ENCODE measurements around the gene CDCA5. TPM values are rescaled to one million over a fixed set of nuclear protein-coding genes. Genes with fewer than 3 reads are reported as not detected.
A peak's percentile ranks its signal among the peaks of the same experiment; 100 is the strongest.
"Not testable (repeated sequence)": the region's sequence is repeated elsewhere in the genome, so short reads cannot be mapped to it uniquely, and the experiment has no call there.

The CDCA5 gene
- total RNA-seq, 1 donor from 2014 or later: 2.0 TPM

- DNase-seq (ENCODE audit: low read depth in 2 of 2): not testable (repeated sequence)
Measured at GRCh38 chr11:65118891-65119669, 35.2 kb upstream of the CDCA5 start.

DNA sequence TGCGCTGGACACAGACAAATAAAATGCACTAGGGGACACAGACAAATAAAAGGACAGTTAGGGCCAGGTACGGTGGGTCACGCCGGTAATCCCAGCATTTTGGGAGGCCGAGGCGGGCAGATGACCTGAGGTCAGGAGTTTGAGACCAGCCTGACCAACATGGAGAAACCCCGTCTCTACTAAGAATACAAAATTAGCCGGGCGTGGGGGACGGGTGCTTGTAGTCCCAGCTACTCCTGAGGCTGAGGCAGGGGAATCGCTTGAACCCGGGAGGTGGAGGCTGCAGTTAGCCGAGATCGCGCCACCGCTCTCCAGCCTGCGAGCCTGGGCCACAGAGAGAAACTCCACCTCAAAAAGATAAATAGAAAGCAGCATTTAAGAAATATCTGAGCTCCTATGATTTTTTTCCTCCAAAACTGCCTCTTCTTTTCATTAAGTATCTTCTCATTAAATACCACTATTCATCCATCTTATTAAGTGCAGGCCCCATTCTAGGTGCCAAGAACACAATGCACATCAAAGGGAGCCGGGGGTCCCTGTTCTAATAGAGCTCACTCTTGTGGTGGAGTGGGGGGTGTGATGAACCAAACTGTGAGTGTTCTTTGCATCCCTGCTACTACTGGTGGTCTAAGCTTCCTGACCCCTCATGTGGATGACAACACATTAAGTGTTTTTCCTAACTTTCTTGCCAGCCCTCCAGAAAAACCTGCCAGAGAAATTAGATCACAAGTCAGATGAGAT, 34.4 kb upstream of the CDCA5 start:
- DNase-seq (ENCODE audit: low read depth in 2 of 2): no peak

DNA sequence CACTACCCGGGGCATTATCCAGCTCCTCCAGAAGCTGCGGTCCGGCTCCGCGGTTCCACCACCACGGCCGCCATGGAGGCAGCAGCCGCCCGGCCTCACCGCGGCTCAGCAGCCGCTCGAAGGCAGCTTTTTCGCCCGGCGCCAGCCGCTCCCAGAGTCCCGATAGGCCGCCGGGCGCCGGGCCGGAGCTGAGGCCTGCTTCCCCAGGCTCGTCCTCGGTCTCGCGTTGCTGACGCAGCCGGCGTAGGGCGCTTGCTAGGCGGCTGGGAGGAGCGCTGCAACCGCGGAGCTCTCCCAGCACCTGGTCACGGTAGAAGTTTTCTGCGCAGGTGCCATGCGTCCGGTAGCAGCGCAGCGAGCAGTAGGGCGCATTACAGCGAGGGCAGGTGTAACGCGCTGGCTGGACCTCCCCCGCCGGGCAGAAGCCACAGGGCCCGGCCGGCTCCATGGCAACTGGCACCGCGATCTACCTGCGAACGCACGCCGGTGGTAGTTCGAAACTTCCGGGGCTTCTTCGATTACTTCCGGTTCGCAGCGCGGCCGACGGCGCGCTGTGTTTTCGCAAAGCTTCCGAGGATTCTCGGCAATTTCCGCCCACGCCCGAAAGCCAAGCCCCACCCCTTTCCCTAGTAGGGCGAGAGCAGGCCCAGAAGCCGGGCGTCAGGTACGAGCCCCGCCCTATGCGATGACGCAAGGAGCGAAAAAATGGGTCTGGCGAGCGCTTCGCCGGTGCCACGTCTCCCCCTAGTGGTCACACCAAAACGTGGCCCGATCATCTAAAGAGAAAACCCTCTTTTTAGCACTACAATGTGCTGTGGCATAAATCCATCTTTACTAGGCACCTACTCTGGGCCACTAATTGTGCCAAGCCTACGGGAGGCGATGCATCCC, 33.6 kb upstream of the CDCA5 start, which contains the start of gene ZNHIT2:
Gene ZNHIT2, minus strand, starts transcription at position 496 of the 891 bp plus-strand sequence. Its CDS starts 48 bp downstream, at position 448.
- DNase-seq (ENCODE audit: low read depth in 2 of 2): peak; percentile 99

GRCh38 chr11:65116370-65117205, 32.7 kb upstream of the CDCA5 start:
- peak; percentile 51 to 61 for DNase-seq (ENCODE audit: low read depth in 2 of 2)

GRCh38 chr11:65115361-65116082, 31.7 kb upstream of the CDCA5 start:
- no peak for DNase-seq (ENCODE audit: low read depth in 2 of 2)

DNA sequence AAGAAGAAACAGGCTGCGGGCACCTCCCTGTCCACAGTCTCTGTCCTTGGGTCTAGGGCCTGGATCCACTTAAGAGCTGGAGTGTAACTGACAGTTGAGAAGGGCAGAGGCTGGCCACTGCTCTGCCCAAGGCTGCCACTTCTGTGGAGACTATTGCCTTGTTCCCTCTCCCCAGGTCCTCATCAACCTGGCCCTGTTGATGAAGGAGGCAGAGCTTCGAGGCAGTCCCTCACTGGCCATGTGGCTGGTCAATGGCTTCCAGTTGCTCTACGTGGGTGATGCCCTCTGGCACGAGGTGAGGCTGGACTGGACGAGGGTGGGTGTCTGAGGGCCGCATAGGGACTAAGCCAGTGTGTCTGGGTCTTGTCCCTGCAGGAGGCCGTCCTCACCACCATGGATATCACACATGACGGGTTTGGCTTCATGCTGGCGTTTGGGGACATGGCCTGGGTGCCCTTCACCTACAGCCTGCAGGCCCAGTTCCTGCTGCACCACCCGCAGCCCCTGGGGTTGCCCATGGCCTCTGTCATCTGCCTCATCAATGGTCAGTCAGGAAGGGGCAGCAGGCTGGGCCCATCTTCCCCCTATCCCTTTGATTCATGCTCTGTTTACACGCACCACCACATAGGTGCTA, 30.8 kb upstream of the CDCA5 start:
- DNase-seq (ENCODE audit: low read depth in 2 of 2): no peak

GRCh38 chr11:65113839-65114238, 30.0 kb upstream of the CDCA5 start:
- no peak for DNase-seq (ENCODE audit: low read depth in 2 of 2)

GRCh38 chr11:65113361-65113756, 29.5 kb upstream of the CDCA5 start:
- peak in 1 of 2 donors; percentile 28 for DNase-seq (ENCODE audit: low read depth in 2 of 2)

DNA sequence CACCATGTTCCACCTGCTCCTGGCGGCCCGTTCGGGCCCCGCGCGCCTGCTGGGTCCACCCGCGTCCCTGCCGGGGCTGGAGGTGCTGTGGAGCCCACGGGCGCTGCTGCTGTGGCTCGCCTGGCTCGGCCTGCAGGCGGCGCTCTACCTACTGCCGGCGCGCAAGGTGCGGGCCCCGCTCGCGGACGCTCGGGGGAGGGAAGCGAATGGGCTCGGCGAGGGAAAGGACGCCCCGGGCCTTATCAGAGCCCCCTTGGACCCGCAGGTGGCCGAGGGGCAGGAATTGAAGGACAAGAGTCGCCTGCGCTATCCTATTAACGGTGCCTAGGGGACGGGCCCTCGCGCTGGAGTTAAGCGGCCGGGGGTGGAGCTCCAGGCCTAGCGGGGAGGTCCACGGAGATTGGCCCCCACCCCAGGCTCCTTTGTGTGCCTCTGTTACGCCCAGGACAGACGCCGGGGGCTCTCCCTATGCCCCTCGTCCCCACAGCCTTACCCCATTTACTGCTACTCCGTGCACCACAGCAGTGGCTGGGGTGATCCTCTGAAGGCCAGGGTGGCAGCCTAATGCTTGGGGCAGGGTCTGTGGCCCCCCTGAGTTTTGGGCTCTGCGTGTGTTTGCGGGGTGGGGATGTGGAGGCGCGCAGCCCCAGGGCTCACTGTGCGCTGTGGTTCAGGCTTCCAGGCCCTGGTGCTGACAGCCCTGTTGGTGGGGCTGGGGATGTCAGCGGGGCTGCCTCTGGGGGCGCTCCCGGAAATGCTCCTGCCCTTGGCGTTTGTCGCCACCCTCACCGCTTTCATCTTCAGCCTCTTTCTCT, 28.9 kb upstream of the CDCA5 start:
- peak; percentile 46 to 73 for DNase-seq (ENCODE audit: low read depth in 2 of 2)

DNA sequence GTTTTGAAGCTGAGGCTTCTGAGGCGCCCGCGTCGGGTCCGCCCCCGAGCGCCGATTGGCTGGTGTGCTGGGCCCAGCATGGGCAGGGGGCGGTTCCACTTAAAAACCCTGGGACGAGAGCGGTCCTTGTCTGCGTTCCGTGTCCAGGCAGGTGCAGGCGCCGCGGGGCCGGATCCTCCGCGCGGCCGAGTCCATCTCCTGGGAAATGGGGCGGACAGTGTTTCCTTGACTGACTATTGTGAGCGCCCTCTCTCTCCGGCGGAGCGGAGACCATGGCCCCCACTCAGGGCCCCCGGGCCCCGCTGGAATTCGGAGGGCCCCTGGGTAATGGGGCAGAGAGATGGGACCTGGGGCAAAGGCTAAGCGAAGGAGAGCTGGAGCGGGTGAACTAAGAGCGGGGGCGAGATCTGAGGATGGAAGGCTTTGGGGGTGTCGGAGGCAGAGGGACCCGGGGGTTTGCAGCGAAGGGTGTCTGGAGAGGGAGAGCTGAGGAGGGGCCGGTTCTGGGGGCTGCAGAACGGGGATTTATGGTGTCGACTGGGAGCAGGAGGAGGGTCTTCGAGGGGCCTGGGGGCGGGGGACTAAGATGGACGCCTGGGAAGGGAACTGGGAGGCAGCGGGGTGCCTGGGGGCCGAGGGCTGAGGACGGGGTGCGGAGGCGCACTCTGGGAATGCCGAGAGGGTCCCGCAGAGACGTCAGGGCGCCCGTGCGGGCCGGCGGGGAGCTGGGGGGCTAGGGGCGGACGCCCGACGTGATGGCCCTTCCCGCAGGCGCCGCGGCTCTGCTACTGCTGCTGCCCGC, 28.1 kb upstream of the CDCA5 start, which contains the start of gene TM7SF2:
Gene TM7SF2, plus strand, starts transcription at position 129 of the 802 bp plus-strand sequence. Its CDS starts 144 bp downstream, at position 273.
- peak; percentile 92 to 95 for DNase-seq (ENCODE audit: low read depth in 2 of 2)

GRCh38 chr11:65111159-65111743, 27.4 kb upstream of the CDCA5 start:
- DNase-seq (ENCODE audit: low read depth in 2 of 2): no peak

GRCh38 chr11:65110354-65110861, 26.6 kb upstream of the CDCA5 start:
- DNase-seq (ENCODE audit: low read depth in 2 of 2): peak; percentile 77 to 82

GRCh38 chr11:65109231-65110198, 25.7 kb upstream of the CDCA5 start:
- DNase-seq (ENCODE audit: low read depth in 2 of 2): no peak

GRCh38 chr11:65108469-65109123, 24.8 kb upstream of the CDCA5 start:
- DNase-seq (ENCODE audit: low read depth in 2 of 2): no peak

GRCh38 chr11:65107751-65108468, 24.1 kb upstream of the CDCA5 start:
- no peak for DNase-seq (ENCODE audit: low read depth in 2 of 2)

All from lung microvascular endothelial cell (primary cell).